Upper lobe of left lung (tissue), 4 donors: ENCODE measurements around the gene EXOC2.

ENCODE experiments used
- CTCF ChIP-seq, 6 experiments: fragments of 450-650 bp in 4 of 6; fragments of 200-600 bp in 2 of 6; sonication (generic) in 2 of 6; IDR thresholded peaks; one replicate each; pipeline ENCODE4 v1.5.1; 2016 to 2019; ENCODE audit warnings: antibody characterized with exemption in 6 of 6
- POLR2AphosphoS5 ChIP-seq, 2 donors: sonication (generic); formaldehyde crosslinking; IDR thresholded peaks; one replicate each; pipeline ENCODE4 v1.5.1; 2017; ENCODE audit warnings: antibody characterized with exemption in 2 of 2

- TF ChIP-seq CTCF (IDR thresholded peaks at IDR 0.05) (no peak), POLR2AphosphoS5 (IDR thresholded peaks at IDR 0.05) (no peak)
These were observed 6.4 kb upstream of the EXOC2 start for GRCh38 chr6:699319-699718.
